GM19455 (cell line): ENCODE results near the gene KCNK2.

ENCODE experiments used
- ATAC-seq: cut with Tn5 transposase; IDR thresholded peaks from one replicate; pipeline ENCODE4 v1.9.1; 2021; ENCODE audit not compliant: unreplicated experiment

Gene KCNK2

DNA sequence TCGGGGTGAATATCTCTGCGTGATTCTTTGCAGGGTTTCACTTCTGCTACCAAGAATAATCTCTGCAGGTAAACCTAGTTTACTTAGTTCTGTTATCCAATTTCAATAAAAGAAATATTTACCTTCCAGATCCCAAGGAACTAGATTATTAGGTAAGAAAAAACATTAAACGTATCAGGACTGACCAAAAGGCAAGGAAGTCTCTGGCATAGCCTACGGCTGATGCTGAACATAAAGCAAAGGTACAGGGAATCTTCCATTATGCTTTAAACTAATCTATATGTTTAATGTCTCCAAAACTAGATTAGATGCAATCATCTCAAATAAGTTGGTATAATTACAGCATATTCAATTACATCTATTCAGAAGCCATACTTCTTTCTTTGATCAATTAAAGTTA lies 168.9 kb downstream of the KCNK2 start:
- no peak for ATAC-seq

GRCh38 chr1:215252164-215252563 lies 169.6 kb downstream of the KCNK2 start:
- no peak for ATAC-seq

- ATAC-seq = no peak
Observed at GRCh38 chr1:215256936-215257679, 174.6 kb downstream of the KCNK2 start.

DNA sequence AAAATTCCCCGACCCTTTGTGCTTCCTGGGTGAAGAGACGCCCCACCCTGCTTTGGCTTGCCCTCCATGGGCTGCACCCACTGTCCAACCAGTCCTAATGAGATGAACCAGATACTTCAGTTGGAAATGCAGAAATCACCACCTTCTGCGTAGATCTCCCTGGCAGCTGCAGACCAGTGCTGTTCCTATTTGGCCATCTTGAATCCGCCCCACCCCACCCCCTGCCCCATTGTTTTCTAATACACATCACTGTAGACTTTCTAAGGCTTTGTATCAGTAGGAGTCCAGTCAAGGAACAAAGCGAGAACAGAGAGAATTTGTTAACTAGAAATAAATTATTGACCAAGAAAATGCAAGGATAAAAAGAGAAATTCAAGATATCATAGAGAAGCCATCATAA lies 178.2 kb downstream of the KCNK2 start:
- no peak for ATAC-seq

DNA sequence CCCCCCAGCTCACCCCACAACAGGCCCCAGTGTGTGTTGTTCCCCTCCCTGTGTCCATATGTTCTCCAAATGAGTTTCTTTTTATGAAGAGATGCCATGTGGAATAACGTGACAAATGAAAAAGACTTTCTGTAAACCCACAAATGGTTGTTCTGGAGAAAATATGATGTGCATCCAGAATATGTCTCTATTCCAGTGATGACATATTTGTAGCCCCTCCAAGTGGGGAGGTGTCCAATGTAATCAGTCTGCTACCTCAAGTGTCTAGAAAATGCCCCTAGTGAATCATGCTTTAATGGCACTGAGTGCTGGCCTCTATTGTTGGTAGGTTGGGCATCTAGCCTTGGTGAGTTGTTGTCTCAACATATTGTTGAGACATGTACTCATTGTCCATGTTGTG lies 179.6 kb downstream of the KCNK2 start:
- ATAC-seq = no peak

DNA sequence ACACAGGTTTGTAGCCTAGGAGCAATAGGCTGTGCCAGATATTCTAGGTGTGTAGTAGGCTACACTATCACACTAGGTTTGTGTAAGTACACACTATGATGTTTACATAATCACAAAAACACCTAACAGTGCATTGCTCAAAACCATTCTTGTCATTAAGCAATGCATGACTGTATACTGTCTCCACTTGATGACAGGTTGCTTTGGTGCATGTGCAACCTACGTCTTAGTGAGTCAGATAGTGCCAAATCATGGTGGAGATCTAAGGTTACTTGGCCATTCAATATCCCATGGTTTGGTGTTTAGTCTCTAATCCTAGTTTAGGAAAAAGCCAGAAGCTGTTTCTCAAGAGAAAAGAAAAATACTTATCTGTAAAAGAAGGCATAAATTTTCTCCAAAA lies 181.1 kb downstream of the KCNK2 start:
- no peak for ATAC-seq

DNA sequence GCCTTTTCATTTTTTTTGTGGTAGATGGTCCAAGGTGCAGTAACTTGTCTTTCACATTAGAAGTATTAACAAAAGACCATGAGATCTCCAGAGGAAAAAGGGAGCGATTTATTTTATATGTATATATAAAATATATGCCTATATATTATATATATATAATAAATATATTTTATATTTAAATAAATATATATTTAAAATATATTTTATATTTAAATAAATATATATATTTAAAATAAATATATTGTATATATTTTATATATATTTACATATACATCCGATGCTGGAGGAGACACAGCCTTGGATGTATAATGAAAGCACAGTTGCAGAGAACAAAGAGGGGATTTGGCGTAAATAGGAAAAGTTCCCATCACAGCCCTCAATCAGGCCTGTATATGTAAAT lies 182.1 kb downstream of the KCNK2 start:
- no peak for ATAC-seq

- no peak for ATAC-seq
Observed at GRCh38 chr1:215267495-215267894, 185.0 kb downstream of the KCNK2 start.

DNA sequence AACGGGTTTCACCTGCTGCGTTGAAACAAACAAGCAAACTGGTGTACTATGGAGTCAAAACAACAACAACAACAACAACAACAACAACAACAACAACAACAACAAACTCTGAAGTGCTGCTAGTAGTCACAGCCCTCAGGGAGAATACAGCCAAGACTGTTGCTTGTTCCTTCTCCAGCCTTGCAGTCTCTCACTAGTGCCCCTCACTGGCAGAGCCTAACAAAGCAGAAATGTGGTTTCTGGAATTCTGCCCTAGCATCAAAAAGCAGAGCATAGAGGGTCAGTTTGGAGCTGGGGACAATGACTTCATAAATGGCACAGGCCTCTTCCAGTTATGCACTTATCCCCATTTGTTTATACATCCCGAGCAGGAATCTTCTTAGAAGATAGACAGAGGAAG lies 187.4 kb downstream of the KCNK2 start:
- no peak for ATAC-seq

DNA sequence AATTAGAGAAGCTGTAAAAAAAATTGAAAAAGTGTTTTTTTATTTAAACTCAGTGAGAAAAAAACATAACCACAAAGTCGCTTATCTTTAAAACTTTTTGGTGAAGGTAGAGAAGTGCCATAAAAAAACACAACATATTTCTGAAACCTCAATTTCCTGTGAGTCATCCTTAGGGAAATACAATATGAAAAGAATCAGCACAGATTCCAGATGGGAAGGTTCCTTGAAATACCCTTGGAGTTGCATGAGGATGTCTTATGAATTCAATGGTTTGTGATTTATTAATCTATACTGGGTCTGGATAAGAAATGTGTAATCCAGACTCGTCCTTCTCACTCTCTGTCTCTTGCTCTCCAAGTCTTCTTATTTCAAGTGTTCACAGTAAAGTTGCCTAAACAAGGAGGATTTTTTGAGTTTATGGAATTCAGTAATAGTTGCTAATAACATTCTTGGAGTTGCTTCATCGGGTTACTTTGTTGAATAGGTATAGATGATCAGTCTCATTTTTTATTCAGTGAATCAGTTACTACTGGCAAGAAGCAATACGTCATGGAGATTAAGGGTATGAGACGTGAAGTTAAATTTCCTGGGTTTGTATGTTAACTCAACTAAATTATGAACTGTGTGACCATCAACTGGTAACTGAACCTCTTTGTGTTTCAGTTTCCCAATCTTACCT lies 191.4 kb downstream of the KCNK2 start:
- no peak for ATAC-seq

GRCh38 chr1:215276582-215276981 lies 194.0 kb downstream of the KCNK2 start:
- ATAC-seq = no peak

DNA sequence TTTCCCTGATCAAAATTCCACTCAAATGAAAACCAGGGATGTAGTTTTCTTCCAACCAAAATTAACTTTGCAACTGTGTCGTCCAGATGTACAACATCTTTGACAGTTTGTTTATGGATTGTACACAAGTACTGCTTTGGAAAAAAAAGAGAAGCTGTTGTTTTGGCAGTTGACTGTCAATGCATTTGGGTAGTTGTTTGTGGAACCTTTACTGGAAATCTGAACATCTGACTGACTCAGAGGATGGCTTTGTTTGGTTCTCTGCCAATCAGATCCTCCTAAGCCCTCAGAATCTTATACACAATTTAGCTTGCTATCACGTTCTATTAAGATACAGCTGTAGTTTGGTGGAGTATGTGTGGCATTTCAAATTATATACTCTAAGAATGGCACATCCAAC lies 195.0 kb downstream of the KCNK2 start:
- ATAC-seq = no peak

DNA sequence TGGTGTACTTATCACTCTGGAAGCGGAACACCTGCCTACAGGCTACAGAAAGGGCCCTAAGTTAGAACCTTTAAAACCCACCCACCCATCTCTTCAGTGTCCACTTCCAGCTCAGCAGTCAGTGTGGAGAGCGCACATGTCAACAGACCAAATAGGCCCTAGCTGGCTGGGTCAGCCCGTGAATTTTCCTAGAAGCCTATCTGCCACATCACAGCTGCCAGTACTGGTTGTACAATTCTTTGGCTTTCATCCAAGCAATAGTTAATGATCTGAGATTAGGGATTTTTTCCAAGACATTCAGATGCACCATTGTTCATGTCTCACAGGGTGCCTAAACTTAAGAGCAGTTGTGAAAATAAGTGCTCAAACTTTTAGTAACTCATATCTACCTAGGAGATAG lies 197.1 kb downstream of the KCNK2 start:
- ATAC-seq = no peak

- no peak for ATAC-seq
Observed at GRCh38 chr1:215282557-215282956, 200.0 kb downstream of the KCNK2 start.

- ATAC-seq = no peak
Observed at GRCh38 chr1:215285013-215285800, 202.7 kb downstream of the KCNK2 start.
